ENCODE data around the gene GLIPR2.

GRCh38 chr9:36163786-36164170 lies 27.2 kb downstream of the GLIPR2 start:
- TF ChIP-seq CTCF (conservative IDR thresholded peaks at IDR 0.05; ENCODE audit: low read depth in 2 of 2): no peak
- no peak for TF ChIP-seq CREB1 (CRISPR knock-in tag; IDR thresholded peaks at IDR 0.05; ENCODE audit: low read depth)
- TF ChIP-seq JUNB (IDR thresholded peaks at IDR 0.05; ENCODE audit: unreplicated experiment): no peak
- no peak for TF ChIP-seq REST (IDR thresholded peaks at IDR 0.05; ENCODE audit: unreplicated experiment)
- no peak for TF ChIP-seq EZH2 (IDR thresholded peaks at IDR 0.05; ENCODE audit: low read depth, unreplicated experiment)
- no peak for TF ChIP-seq POLR2AphosphoS5 (IDR thresholded peaks at IDR 0.05; ENCODE audit: low read depth)
- TF ChIP-seq EZH2phosphoT487 (IDR thresholded peaks at IDR 0.05; ENCODE audit: unreplicated experiment): no peak
- TF ChIP-seq, protein P1, sequence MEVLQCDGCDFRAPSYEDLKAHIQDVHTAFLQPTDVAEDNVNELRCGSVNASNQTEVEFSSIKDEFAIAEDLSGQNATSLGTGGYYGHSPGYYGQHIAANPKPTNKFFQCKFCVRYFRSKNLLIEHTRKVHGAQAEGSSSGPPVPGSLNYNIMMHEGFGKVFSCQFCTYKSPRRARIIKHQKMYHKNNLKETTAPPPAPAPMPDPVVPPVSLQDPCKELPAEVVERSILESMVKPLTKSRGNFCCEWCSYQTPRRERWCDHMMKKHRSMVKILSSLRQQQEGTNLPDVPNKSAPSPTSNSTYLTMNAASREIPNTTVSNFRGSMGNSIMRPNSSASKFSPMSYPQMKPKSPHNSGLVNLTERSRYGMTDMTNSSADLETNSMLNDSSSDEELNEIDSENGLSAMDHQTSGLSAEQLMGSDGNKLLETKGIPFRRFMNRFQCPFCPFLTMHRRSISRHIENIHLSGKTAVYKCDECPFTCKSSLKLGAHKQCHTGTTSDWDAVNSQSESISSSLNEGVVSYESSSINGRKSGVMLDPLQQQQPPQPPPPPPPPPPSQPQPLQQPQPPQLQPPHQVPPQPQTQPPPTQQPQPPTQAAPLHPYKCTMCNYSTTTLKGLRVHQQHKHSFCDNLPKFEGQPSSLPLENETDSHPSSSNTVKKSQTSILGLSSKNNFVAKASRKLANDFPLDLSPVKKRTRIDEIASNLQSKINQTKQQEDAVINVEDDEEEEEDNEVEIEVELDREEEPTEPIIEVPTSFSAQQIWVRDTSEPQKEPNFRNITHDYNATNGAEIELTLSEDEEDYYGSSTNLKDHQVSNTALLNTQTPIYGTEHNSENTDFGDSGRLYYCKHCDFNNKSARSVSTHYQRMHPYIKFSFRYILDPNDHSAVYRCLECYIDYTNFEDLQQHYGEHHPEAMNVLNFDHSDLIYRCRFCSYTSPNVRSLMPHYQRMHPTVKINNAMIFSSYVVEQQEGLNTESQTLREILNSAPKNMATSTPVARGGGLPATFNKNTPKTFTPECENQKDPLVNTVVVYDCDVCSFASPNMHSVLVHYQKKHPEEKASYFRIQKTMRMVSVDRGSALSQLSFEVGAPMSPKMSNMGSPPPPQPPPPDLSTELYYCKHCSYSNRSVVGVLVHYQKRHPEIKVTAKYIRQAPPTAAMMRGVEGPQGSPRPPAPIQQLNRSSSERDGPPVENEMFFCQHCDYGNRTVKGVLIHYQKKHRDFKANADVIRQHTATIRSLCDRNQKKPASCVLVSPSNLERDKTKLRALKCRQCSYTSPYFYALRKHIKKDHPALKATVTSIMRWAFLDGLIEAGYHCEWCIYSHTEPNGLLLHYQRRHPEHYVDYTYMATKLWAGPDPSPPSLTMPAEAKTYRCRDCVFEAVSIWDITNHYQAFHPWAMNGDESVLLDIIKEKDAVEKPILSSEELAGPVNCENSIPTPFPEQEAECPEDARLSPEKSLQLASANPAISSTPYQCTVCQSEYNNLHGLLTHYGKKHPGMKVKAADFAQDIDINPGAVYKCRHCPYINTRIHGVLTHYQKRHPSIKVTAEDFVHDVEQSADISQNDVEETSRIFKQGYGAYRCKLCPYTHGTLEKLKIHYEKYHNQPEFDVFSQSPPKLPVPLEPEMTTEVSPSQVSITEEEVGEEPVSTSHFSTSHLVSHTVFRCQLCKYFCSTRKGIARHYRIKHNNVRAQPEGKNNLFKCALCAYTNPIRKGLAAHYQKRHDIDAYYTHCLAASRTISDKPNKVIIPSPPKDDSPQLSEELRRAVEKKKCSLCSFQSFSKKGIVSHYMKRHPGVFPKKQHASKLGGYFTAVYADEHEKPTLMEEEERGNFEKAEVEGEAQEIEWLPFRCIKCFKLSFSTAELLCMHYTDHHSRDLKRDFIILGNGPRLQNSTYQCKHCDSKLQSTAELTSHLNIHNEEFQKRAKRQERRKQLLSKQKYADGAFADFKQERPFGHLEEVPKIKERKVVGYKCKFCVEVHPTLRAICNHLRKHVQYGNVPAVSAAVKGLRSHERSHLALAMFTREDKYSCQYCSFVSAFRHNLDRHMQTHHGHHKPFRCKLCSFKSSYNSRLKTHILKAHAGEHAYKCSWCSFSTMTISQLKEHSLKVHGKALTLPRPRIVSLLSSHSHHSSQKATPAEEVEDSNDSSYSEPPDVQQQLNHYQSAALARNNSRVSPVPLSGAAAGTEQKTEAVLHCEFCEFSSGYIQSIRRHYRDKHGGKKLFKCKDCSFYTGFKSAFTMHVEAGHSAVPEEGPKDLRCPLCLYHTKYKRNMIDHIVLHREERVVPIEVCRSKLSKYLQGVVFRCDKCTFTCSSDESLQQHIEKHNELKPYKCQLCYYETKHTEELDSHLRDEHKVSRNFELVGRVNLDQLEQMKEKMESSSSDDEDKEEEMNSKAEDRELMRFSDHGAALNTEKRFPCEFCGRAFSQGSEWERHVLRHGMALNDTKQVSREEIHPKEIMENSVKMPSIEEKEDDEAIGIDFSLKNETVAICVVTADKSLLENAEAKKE (CRISPR knock-in tag; IDR thresholded peaks at IDR 0.05): no peak
- TF ChIP-seq NANOG (IDR thresholded peaks at IDR 0.05; ENCODE audit: borderline replicate concordance): no peak
- TF ChIP-seq, protein P2, sequence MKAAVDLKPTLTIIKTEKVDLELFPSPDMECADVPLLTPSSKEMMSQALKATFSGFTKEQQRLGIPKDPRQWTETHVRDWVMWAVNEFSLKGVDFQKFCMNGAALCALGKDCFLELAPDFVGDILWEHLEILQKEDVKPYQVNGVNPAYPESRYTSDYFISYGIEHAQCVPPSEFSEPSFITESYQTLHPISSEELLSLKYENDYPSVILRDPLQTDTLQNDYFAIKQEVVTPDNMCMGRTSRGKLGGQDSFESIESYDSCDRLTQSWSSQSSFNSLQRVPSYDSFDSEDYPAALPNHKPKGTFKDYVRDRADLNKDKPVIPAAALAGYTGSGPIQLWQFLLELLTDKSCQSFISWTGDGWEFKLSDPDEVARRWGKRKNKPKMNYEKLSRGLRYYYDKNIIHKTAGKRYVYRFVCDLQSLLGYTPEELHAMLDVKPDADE (IDR thresholded peaks at IDR 0.05): no peak
- TF ChIP-seq ZNF114 (CRISPR knock-in tag; IDR thresholded peaks at IDR 0.05): no peak
- no peak for TF ChIP-seq ZNF331 (CRISPR knock-in tag; IDR thresholded peaks at IDR 0.05; ENCODE audit: low read depth)
- no peak for TF ChIP-seq STAT1 (IDR thresholded peaks at IDR 0.05; ENCODE audit: unreplicated experiment)

Data from GM23338 (cell line).